Fibroblast of lung (primary cell): ENCODE data around the gene SGTA. TPM values are rescaled to one million over a fixed set of nuclear protein-coding genes. Genes with fewer than 3 reads are reported as not detected.

Experiments used
- DNase-seq, 2 donors: peaks; one replicate each; pipeline versions ENCODE4 v3.0.0 to v3.0.0-alpha.2; 2010; ENCODE audit warnings: low read depth in 2 of 2
- H2AFZ ChIP-seq: 2 replicates; pipeline ENCODE4 v1.5.1; 2012; ENCODE audit warnings: low read length, control low read depth, inconsistent platforms
- H3K27ac ChIP-seq: 2 replicates; pipeline ENCODE4 v1.5.1; 2011; ENCODE audit warnings: low read length, control low read depth; ENCODE audit not compliant: insufficient read depth
- H3K27me3 ChIP-seq: 2 replicates; pipeline ENCODE4 v1.5.1; 2011; ENCODE audit warnings: mild to moderate bottlenecking, low read length; ENCODE audit not compliant: control insufficient read depth, insufficient read depth
- H3K36me3 ChIP-seq: 2 replicates; pipeline ENCODE4 v1.5.1; 2011; ENCODE audit warnings: low read length; ENCODE audit not compliant: control insufficient read depth, insufficient read depth
- H3K4me1 ChIP-seq: 2 replicates; pipeline ENCODE4 v1.5.1; 2011; ENCODE audit warnings: low read length; ENCODE audit not compliant: control insufficient read depth, insufficient read depth; ENCODE audit errors: extremely low read depth
- H3K4me2 ChIP-seq: 2 replicates; pipeline ENCODE4 v1.5.1; 2011; ENCODE audit warnings: low read length, control low read depth; ENCODE audit not compliant: insufficient read depth; ENCODE audit errors: extremely low read depth
- H3K4me3 ChIP-seq, 4 experiments: fragments of 200-600 bp in 1 of 4; sonication (generic) in 1 of 4; replicated peaks in 1 of 4; 2 replicates each; pipeline ENCODE4 v1.5.1; 2011 to 2016; ENCODE audit warnings: low read length in 4 of 4, low read depth in 3 of 4, mild to moderate bottlenecking in 3 of 4, control low read depth in 2 of 4, inconsistent platforms in 1 of 4, mixed read lengths in 1 of 4; ENCODE audit not compliant: insufficient read depth in 1 of 4; ENCODE audit errors: control extremely low read depth in 1 of 4
- H3K79me2 ChIP-seq: 2 replicates; pipeline ENCODE4 v1.5.1; 2012; ENCODE audit warnings: mild to moderate bottlenecking, low read length, inconsistent platforms; ENCODE audit not compliant: control insufficient read depth, insufficient read depth
- H3K9ac ChIP-seq: 2 replicates; pipeline ENCODE4 v1.5.1; 2011; ENCODE audit warnings: mild to moderate bottlenecking, low read length, control low read depth; ENCODE audit not compliant: insufficient read depth
- H3K9me3 ChIP-seq: 2 replicates; pipeline ENCODE4 v1.5.1; 2012; ENCODE audit warnings: low read depth, low read length; ENCODE audit not compliant: control insufficient read depth, insufficient read depth
- H4K20me1 ChIP-seq: 2 replicates; pipeline ENCODE4 v1.5.1; 2011; ENCODE audit warnings: low read length; ENCODE audit not compliant: control insufficient read depth, insufficient read depth; ENCODE audit errors: extremely low read depth
- CTCF ChIP-seq, 2 donors: IDR thresholded peaks in 1 of 2; conservative IDR thresholded peaks in 1 of 2; 1 replicate in 1 of 2; 2 replicates in 1 of 2; pipeline ENCODE4 v1.5.1; 2011 to 2012; ENCODE audit warnings: low read length in 2 of 2, control low read depth in 1 of 2, inconsistent platforms in 1 of 2, low read depth in 1 of 2, mild to moderate bottlenecking in 1 of 2
- EZH2 ChIP-seq: IDR thresholded peaks from 2 replicates; pipeline ENCODE4 v1.5.1; 2012; ENCODE audit warnings: low read length, control low read depth, mild to moderate bottlenecking; ENCODE audit errors: missing control alignments
- polyA plus RNA-seq, 2 donors: library from polyadenylated mRNA; depleted of rRNA in 1 of 2; stranded (reverse) in 1 of 2; unstranded in 1 of 2; fragments of >200 nt; gene quantifications; 2 replicates each; pipeline ENCODE4 v1.2.1, GENCODE V29; 2011 to 2012; ENCODE audit warnings: missing spikeins in 1 of 2
- total RNA-seq: library from RNA; depleted of rRNA; stranded (reverse); fragments of >200 nt; gene quantifications from 2 replicates; pipeline ENCODE4 v1.2.1, GENCODE V29; 2014

Gene SGTA
- total and polyA plus RNA-seq, 2 donors (not counting 1 experiment from before 2014, with no cell fraction given) = 26.8 to 33.4 TPM

GRCh38 chr19:2805991-2806649 lies 23.0 kb upstream of the SGTA start:
- H3K4me1 ChIP-seq = no peaks in the 10 kb centered on the region
- H3K36me3 ChIP-seq = peaks cover 22% of the 10 kb centered on the region
- H3K9ac ChIP-seq = no peak overlapping the region
- no peaks in the 10 kb centered on the region for H4K20me1 ChIP-seq
- no peak overlapping the region for H3K27ac ChIP-seq
- H3K4me2 ChIP-seq = no peak overlapping the region
- H2AFZ ChIP-seq = no peak overlapping the region
- no peaks in the 10 kb centered on the region for H3K9me3 ChIP-seq
- H3K79me2 ChIP-seq = no peaks in the 10 kb centered on the region
- no peak overlapping the region for H3K4me3 ChIP-seq
- TF ChIP-seq EZH2 = no peak
- no peak for TF ChIP-seq CTCF (conservative IDR thresholded peaks at IDR 0.05 in 1 of 2, IDR thresholded peaks at IDR 0.05 in 1 of 2; ENCODE audit: low read depth in 1 of 2, low read length in 2 of 2)
- no peak for DNase-seq
- H3K27me3 ChIP-seq = no peaks in the 10 kb centered on the region

GRCh38 chr19:2805261-2805900 lies 22.3 kb upstream of the SGTA start:
- no peak overlapping the region for H3K4me3 ChIP-seq
- H3K36me3 ChIP-seq = peaks cover 28% of the 10 kb centered on the region
- no peaks in the 10 kb centered on the region for H3K9me3 ChIP-seq

More at GRCh38 chr19:2805261-2805900, 22.3 kb upstream of the SGTA start:
- DNase-seq = no peak
- Histone ChIP-seq H3K27ac (no peak overlapping the region), H3K9ac (no peak overlapping the region), H2AFZ (no peak overlapping the region), H3K79me2 (no peaks in the 10 kb centered on the region), H4K20me1 (no peaks in the 10 kb centered on the region), H3K4me1 (no peaks in the 10 kb centered on the region), H3K27me3 (no peaks in the 10 kb centered on the region), H3K4me2 (no peak overlapping the region)
- TF ChIP-seq EZH2 (no peak), CTCF (conservative IDR thresholded peaks at IDR 0.05 in 1 of 2, IDR thresholded peaks at IDR 0.05 in 1 of 2; ENCODE audit: low read depth in 1 of 2, low read length in 2 of 2) (no peak)
